GM18505 (cell line): ENCODE measurements around the gene PRRT1B.

Source experiments
- ATAC-seq: cut with Tn5 transposase; IDR thresholded peaks from one replicate; pipeline ENCODE4 v1.9.1; 2021; ENCODE audit not compliant: unreplicated experiment
- POLR2A ChIP-seq: IDR thresholded peaks from 4 replicates; pipeline ENCODE4 v1.6.1; 2011; ENCODE audit warnings: borderline replicate concordance; ENCODE audit not compliant: insufficient read depth, insufficient read length; ENCODE audit errors: extremely low read depth

Gene PRRT1B

DNA sequence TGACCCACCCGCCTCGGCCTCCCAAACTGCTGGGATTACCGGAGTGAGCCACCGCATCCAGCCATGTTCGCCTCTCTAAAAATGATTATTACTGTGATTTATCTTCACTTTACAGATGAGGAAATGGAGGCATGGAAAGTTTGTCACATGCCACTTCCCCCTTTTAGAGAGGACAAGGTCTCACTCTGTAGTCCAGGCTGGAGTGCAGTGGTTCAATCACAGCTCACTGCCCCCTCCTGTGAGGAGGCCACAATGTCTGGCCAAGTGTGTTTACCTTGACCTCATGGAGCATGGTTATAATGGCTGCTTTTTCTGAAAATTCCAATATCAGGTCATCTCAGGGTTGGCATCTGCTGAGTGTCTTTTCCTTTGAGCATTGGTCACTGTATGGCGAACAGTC is 6.7 kb downstream of the PRRT1B start:
- TF ChIP-seq POLR2A = no peak
- ATAC-seq = no peak

- TF ChIP-seq POLR2A = no peak
- ATAC-seq = no peak
These were observed 8.9 kb downstream of the PRRT1B start for GRCh38 chr9:131554087-131554842.

GRCh38 chr9:131554843-131555351 is 9.6 kb downstream of the PRRT1B start:
- no peak for ATAC-seq
- no peak for TF ChIP-seq POLR2A

- no peak for ATAC-seq
These were observed 10.7 kb downstream of the PRRT1B start for GRCh38 chr9:131555841-131556673.

DNA sequence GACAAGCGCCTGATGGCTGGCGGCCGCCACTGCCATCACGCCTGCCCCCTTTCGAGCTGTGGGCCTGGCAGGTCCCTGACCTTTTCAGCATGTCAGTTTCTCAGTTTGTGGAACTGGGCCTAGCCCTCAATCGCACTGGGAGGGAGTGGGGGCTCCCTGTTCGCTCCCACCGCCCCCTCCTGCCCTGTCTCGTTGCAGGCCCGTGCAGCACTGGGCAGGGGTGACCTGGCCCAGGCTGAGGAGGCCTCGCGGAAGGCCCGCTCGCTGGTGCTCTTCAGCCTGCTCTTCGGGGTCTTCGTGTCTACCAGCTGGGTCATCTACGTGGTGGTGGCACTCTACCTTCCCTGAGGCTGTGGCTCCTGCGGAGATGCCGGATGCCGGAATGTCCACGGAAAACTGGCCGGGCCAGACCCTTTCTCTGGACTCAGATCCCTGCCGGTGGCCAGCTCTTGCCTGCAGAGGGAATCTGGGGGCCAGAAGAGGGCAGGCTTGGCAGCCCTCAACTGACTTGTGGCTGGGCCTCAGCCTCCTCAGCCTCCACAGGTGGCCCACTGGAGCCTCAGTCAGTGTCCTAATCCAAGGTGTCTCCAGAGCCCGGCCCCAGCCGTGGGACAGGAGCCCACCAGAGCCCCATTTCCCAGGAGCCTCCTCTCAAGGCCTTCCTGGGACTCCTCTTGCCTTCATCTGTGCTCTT is 12.7 kb downstream of the PRRT1B start:
- no peak for TF ChIP-seq POLR2A
- no peak for ATAC-seq

More at GRCh38 chr9:131555841-131556673, 10.7 kb downstream of the PRRT1B start:
- no peak for TF ChIP-seq POLR2A

DNA sequence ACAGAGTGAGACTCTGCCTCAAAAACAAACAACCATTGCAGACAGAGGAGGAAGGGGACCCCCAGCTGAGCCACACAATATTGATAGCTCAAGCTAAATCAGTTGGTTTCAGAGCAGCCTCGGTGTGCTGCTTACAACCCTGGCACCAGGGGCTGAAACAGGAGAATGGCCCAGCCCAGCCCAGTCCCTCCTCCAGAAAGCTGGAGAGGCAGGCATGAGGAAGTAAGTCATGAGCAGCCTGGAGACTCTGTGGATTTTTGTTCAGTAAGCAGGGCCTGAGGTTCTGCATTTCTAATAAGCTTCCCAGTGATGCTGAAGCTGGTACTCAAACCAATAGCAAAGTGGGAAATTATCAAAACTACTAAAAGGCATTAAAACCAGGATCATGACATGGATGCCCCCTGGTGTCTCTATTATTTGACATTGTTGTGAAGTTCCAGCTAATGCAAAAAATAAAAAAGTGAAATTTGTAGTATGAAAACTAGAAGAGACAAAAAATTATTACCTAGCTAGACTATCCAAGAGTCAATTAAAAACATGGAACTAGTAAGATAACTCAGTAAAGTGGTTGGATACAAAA is 14.2 kb downstream of the PRRT1B start:
- TF ChIP-seq POLR2A = no peak
- ATAC-seq = no peak

DNA sequence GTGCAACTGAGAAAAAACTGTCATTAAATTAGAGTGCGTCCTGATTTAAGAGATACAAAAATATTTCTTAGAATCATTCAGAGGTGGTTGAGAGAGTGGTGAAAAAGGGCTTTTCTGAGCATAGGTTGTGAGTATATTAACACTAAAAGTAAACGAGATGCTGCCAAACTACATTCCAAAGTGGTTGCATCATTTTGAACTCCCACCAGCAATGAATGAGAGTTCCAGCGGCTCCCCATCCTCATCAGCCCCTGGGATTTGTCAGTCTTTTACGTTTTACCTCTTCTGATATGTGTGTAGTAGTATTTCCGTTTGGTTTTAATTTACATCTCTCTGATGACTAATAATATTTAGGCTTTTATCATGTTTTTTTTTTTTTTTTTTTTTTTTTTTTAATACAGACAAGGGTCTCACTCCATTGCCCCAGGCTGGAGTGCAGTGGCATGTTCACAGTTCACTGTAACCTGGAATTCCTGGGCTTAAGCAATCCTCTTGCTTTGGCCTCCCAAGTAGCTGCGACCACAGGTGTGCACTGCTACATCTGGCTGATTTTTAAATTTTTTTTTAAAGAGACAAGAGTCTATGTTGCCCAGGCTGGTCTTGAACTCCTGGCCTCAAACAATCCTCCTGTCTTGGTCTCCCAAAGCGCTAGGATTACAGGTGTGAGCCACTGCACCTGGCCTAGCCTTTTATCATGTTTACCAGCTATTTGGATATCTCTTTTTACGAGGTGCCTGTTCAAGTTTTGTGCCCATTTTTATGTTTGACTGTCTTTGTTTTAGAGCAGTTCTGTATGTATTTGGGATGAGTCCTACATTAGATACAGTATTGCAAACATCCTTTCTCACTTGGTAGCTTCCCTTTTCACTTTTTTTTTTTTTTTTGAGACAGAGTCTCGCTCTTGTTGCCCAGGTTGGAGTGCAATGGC is 17.0 kb downstream of the PRRT1B start:
- no peak for ATAC-seq
- no peak for TF ChIP-seq POLR2A

GRCh38 chr9:131565369-131565768 is 20.0 kb downstream of the PRRT1B start:
- no peak for ATAC-seq

DNA sequence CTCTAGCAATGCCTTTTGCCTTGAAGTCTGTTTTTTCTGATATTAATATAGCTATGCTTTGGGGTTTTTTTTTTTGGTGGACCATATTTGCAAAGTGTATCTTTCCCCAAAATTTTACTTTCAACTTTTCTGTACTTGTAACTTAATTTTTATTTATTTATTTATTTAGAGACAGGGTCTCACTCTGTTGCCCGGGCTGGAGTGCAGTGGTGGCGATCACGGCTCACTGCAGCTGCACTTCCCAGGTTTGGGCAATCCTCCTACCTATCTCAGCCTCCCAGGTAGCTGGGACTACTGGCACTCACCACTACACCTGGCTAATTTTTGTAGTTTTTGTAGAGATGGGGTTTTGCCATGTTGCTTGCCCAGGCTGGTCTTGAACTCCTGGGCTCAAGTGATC is 20.8 kb downstream of the PRRT1B start:
- TF ChIP-seq POLR2A = no peak
- ATAC-seq = no peak

More at GRCh38 chr9:131565369-131565768, 20.0 kb downstream of the PRRT1B start:
- no peak for TF ChIP-seq POLR2A

GRCh38 chr9:131567910-131568309 is 22.6 kb downstream of the PRRT1B start:
- TF ChIP-seq POLR2A = no peak
- no peak for ATAC-seq

DNA sequence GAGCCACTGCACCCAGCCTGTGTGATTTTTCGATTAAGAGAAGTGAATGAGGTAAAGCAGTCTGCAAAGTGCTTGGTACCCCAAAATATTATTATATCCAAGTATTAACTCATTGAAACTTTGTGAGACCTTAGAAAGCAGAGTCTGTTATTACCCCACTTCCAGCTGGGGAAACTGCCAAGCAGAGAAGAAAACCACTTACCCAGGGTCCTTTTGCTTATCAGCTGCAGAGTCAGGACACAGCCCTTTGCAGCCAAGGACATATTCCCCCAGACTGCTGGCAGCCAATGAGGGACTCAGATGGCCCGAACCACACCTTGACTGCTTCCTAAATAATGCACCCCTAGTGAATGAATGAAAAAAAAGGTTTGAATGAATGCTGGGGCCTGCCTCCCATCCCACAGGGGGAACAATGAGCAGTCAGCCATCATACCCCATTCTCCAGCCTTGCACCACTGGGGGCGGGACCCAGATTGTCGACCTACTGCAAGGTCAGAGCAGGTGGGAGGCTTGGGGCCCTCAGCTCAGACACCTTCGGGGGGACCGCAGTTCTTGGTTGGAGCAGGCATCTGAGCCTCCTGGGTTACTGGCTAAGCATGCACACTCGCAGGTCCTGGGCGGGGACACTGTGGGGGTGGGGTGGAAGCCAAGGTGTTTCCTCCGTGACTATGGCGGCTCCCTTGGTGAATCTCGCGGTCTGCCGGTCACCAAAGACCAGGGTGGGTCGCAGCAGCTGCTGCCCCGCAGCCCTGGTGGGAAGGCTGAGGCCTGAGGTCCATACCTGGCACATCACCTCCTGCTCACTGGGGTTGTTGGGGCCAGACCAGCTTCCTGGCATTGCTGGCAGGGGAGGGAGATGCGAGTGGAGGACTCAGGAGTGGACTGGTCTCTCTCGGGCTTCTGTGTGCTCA is 29.7 kb downstream of the PRRT1B start:
- no peak for ATAC-seq
- TF ChIP-seq POLR2A = no peak
